H1 (cell line): ENCODE data around the gene GRK5. TPM values are rescaled to one million over a fixed set of nuclear protein-coding genes. Genes with fewer than 3 reads are reported as not detected.

ENCODE experiments used
- CTCF ChIA-PET: fragments of 300-600 bp; sonication (Branson Sonifier 250); formaldehyde crosslinking; loops from one replicate; lab custom pipeline; 2021; ENCODE audit not compliant: partially characterized antibody; lab: Charles Lee
- POLR2A ChIA-PET: fragments of 300-600 bp; sonication (Branson Sonifier 250); formaldehyde crosslinking; loops from one replicate; lab custom pipeline; 2021; ENCODE audit warnings: inconsistent platforms; ENCODE audit not compliant: partially characterized antibody; lab: Charles Lee
- DNase-seq, 2 experiments: peaks; one replicate each; pipeline versions ENCODE4 v3.0.0 to v3.0.0-alpha.2; 2010 to 2022; ENCODE audit warnings: low spot score in 2 of 2, low read depth in 1 of 2, mixed read lengths in 1 of 2
- FAIRE-seq: peaks from 2 replicates; lab custom pipeline; 2011; peaks lifted over from hg19 to GRCh38; lab: Jason Lieb, UNC
- H2AFZ ChIP-seq: 2 replicates; pipeline ENCODE4 v1.8.1; 2012; ENCODE audit warnings: low read length, inconsistent platforms
- H2AK5ac ChIP-seq: 2 replicates; pipeline ENCODE4 v1.6.1; 2013; ENCODE audit warnings: low read depth, low read length
- H2BK120ac ChIP-seq: replicated peaks from 2 replicates; pipeline ENCODE3; 2013; ENCODE audit warnings: low read depth, low read length, inconsistent platforms
- H2BK12ac ChIP-seq: 2 replicates; pipeline ENCODE4 v1.6.1; 2013; ENCODE audit warnings: low read depth, low read length
- H2BK15ac ChIP-seq: 2 replicates; pipeline ENCODE4 v1.6.1; 2013; ENCODE audit warnings: low read length
- H2BK20ac ChIP-seq: 2 replicates; pipeline ENCODE4 v1.6.1; 2013; ENCODE audit warnings: low read length
- H2BK5ac ChIP-seq: 2 replicates; pipeline ENCODE4 v1.6.1; 2013; ENCODE audit warnings: low read depth, low read length
- H3K14ac ChIP-seq: 2 replicates; pipeline ENCODE4 v1.6.1; 2013; ENCODE audit warnings: inconsistent platforms; ENCODE audit not compliant: insufficient read length
- H3K18ac ChIP-seq: 2 replicates; pipeline ENCODE4 v1.6.1; 2013; ENCODE audit warnings: low read length; ENCODE audit errors: extremely low read depth
- H3K23ac ChIP-seq: 2 replicates; pipeline ENCODE4 v1.6.1; 2013; ENCODE audit warnings: inconsistent platforms; ENCODE audit not compliant: insufficient read length
- H3K23me2 ChIP-seq: 2 replicates; pipeline ENCODE4 v1.6.1; 2013; ENCODE audit warnings: low read depth, low read length
- H3K27ac ChIP-seq: 2 replicates; pipeline ENCODE4 v1.6.1; 2011; ENCODE audit warnings: low read depth, low read length, inconsistent platforms
- H3K27me3 ChIP-seq, 4 experiments: replicated peaks in 1 of 4; 1 replicate in 1 of 4; 2 replicates in 3 of 4; pipeline versions ENCODE4 v1.6.1 to v1.8.1; 2011 to 2013; ENCODE audit warnings: low read length in 3 of 4, mild to moderate bottlenecking in 3 of 4, inconsistent platforms in 2 of 4, mixed read lengths in 2 of 4, moderate library complexity in 1 of 4; ENCODE audit not compliant: control insufficient read depth in 3 of 4, insufficient read depth in 3 of 4; ENCODE audit errors: extremely low read depth in 1 of 4
- H3K36me3 ChIP-seq, 4 experiments: 2 replicates each; pipeline versions ENCODE4 v1.6.1 to v1.8.1; 2011 to 2013; ENCODE audit warnings: mild to moderate bottlenecking in 4 of 4, low read length in 3 of 4, moderate library complexity in 2 of 4, control low read depth in 1 of 4, inconsistent platforms in 1 of 4; ENCODE audit not compliant: insufficient read depth in 4 of 4, control insufficient read depth in 2 of 4
- H3K4ac ChIP-seq: replicated peaks from 2 replicates; pipeline ENCODE3; 2013; ENCODE audit warnings: low read length, low read depth, mixed read lengths, inconsistent platforms; ENCODE audit not compliant: insufficient read length
- H3K4me1 ChIP-seq, 4 experiments: replicated peaks in 1 of 4; 1 replicate in 1 of 4; 2 replicates in 3 of 4; pipeline versions ENCODE4 v1.6.1 to v1.8.1; 2011 to 2013; ENCODE audit warnings: low read length in 3 of 4, inconsistent platforms in 2 of 4, mixed read lengths in 1 of 4; ENCODE audit not compliant: insufficient read depth in 4 of 4, control insufficient read depth in 3 of 4
- H3K4me2 ChIP-seq, 2 experiments: 2 replicates each; pipeline versions ENCODE4 v1.6.1 to v1.8.1; 2011 to 2013; ENCODE audit warnings: low read depth in 2 of 2, low read length in 2 of 2, control low read depth in 1 of 2, inconsistent platforms in 1 of 2, mild to moderate bottlenecking in 1 of 2; ENCODE audit not compliant: insufficient read depth in 1 of 2
- H3K4me3 ChIP-seq, 4 experiments: fragments of 200-600, 300-600 bp in 1 of 4; sonication (generic), shearing (Covaris generic), sonication (Bioruptor Twin) in 1 of 4; 2 replicates each; pipeline versions ENCODE4 v1.5.1 to v1.8.1; 2011 to 2016; ENCODE audit warnings: low read length in 4 of 4, low read depth in 3 of 4, control low read depth in 2 of 4, inconsistent platforms in 2 of 4, mild to moderate bottlenecking in 2 of 4, mixed read lengths in 1 of 4, moderate library complexity in 1 of 4; ENCODE audit not compliant: insufficient read depth in 2 of 4; ENCODE audit errors: extremely low read depth in 1 of 4
- H3K56ac ChIP-seq: replicated peaks from 2 replicates; pipeline ENCODE3; 2013; ENCODE audit warnings: low read depth, mild to moderate bottlenecking, mixed read lengths, low read length, inconsistent platforms; ENCODE audit not compliant: insufficient read length
- H3K79me1 ChIP-seq: 2 replicates; pipeline ENCODE4 v1.6.1; 2013; ENCODE audit warnings: low read depth, low read length, control low read depth
- H3K79me2 ChIP-seq, 2 experiments: 2 replicates each; pipeline versions ENCODE4 v1.6.1 to v1.8.1; 2012 to 2013; ENCODE audit warnings: low read length in 2 of 2, mild to moderate bottlenecking in 2 of 2, inconsistent platforms in 1 of 2; ENCODE audit not compliant: insufficient read depth in 2 of 2, control insufficient read depth in 1 of 2
- H3K9ac ChIP-seq, 4 experiments: replicated peaks in 1 of 4; 1 replicate in 1 of 4; 2 replicates in 3 of 4; pipeline versions ENCODE4 v1.6.1 to v1.8.1; 2011 to 2013; ENCODE audit warnings: low read depth in 3 of 4, low read length in 3 of 4, control low read depth in 2 of 4, mild to moderate bottlenecking in 2 of 4, moderate library complexity in 2 of 4, inconsistent platforms in 1 of 4; ENCODE audit errors: extremely low read depth in 1 of 4
- H3K9me3 ChIP-seq, 2 experiments: 2 replicates each; pipeline versions ENCODE4 v1.6.1 to v1.8.1; 2012 to 2013; ENCODE audit warnings: mild to moderate bottlenecking in 2 of 2, moderate library complexity in 2 of 2, control low read depth in 1 of 2, inconsistent platforms in 1 of 2, low read depth in 1 of 2, low read length in 1 of 2, mixed read lengths in 1 of 2; ENCODE audit not compliant: insufficient read depth in 2 of 2
- H4K20me1 ChIP-seq, 2 experiments: replicated peaks in 1 of 2; 2 replicates each; pipeline versions ENCODE3 to v1.8.1; 2011 to 2013; ENCODE audit warnings: inconsistent platforms in 2 of 2, low read length in 2 of 2, mild to moderate bottlenecking in 1 of 2; ENCODE audit not compliant: insufficient read depth in 2 of 2, control insufficient read depth in 1 of 2
- H4K5ac ChIP-seq: 2 replicates; pipeline ENCODE4 v1.6.1; 2013; ENCODE audit warnings: low read length, low read depth, mixed read lengths, inconsistent platforms; ENCODE audit not compliant: insufficient read length
- H4K8ac ChIP-seq: 2 replicates; pipeline ENCODE4 v1.8.0; 2013; ENCODE audit warnings: mild to moderate bottlenecking, moderate library complexity, low read length, inconsistent platforms; ENCODE audit not compliant: insufficient read depth; ENCODE audit errors: extremely low read depth
- H4K91ac ChIP-seq: replicated peaks from 2 replicates; pipeline ENCODE3; 2013; ENCODE audit warnings: low read length, mixed read lengths, inconsistent platforms; ENCODE audit not compliant: insufficient read length
- ATF2 ChIP-seq: IDR thresholded peaks from 2 replicates; pipeline ENCODE4 v1.6.1; 2012; ENCODE audit warnings: low read length, inconsistent platforms
- BRCA1 ChIP-seq: IDR thresholded peaks from 2 replicates; pipeline ENCODE4 v1.6.1; 2012; ENCODE audit warnings: low read depth, low read length, improper control_type of control experiment
- EGR1 ChIP-seq: IDR thresholded peaks from 2 replicates; pipeline ENCODE4 v1.6.1; 2011; ENCODE audit warnings: low read depth, low read length, borderline replicate concordance
- JUN ChIP-seq: IDR thresholded peaks from 2 replicates; pipeline ENCODE4 v1.6.1; 2011; ENCODE audit warnings: low read depth, mild to moderate bottlenecking, improper control_type of control experiment, low read length
- MAX ChIP-seq: IDR thresholded peaks from 2 replicates; pipeline ENCODE4 v1.6.1; 2012; ENCODE audit warnings: inconsistent platforms
- RFX5 ChIP-seq: IDR thresholded peaks from 2 replicates; pipeline ENCODE4 v1.6.1; 2011; ENCODE audit warnings: low read depth, low read length, improper control_type of control experiment, borderline replicate concordance
- SIN3A ChIP-seq, 2 experiments: IDR thresholded peaks in 1 of 2; conservative IDR thresholded peaks in 1 of 2; 2 replicates each; pipeline ENCODE4 v1.6.1; 2011 to 2012; ENCODE audit warnings: low read length in 2 of 2, improper control_type of control experiment in 1 of 2, low read depth in 1 of 2, mild to moderate bottlenecking in 1 of 2
- USF2 ChIP-seq: IDR thresholded peaks from 2 replicates; pipeline ENCODE4 v1.6.1; 2011; ENCODE audit warnings: low read length, improper control_type of control experiment
- WGBS, 2 experiments: shearing (Covaris generic) in 1 of 2; methylation state at CpG; one replicate each; pipeline versions ENCODE4 v1.1.6 to v1.1.7; 2013 to 2015; ENCODE audit warnings: low lambda C conversion rate in 2 of 2, mixed read lengths in 2 of 2, inconsistent platforms in 1 of 2, low coverage in 1 of 2, missing lambda C conversion rate in 1 of 2; ENCODE audit not compliant: insufficient replicate concordance in 2 of 2, insufficient coverage in 1 of 2, insufficient read length in 1 of 2; ENCODE audit errors: extremely low coverage in 1 of 2, missing lambda C conversion rate in 1 of 2; 5-methylcytosine and 5-hydroxymethylcytosine counted together
- polyA plus RNA-seq, 7 experiments: library from polyadenylated mRNA; depleted of rRNA in 3 of 7; stranded (reverse) in 5 of 7; unstranded in 2 of 7; fragments of >200 nt in 5 of 7; fragments of 200-250 nt in 2 of 7; gene quantifications; 1 replicate in 5 of 7; 2 replicates in 1 of 7; 4 replicates in 1 of 7; pipeline versions ENCODE4 v1.2.1 to v1.2.3, GENCODE V29; 2011 to 2013; ENCODE audit warnings: missing spikeins in 2 of 7, mixed read lengths in 2 of 7
- total RNA-seq: library from RNA; stranded (reverse); fragmentation: NEBNext Ultra II Directional; extraction: Animal tissue kit (Norgen Biotek cat#: 25700); gene quantifications from 2 replicates; pipeline ENCODE4 v1.2.1, GENCODE V29; 2021

Gene GRK5
- total and polyA plus RNA-seq, 2 of the 8 experiments (the other 6 are each of a cell fraction or from before 2014, with no cell fraction given), result 0.54 to 2.5 TPM

- H3K4me1 ChIP-seq, result peaks cover 0 to 11% (median 7%) of the 10 kb centered on the region in 4 experiments; a peak in 6 of 7 replicates
- H3K23ac ChIP-seq, result no peak overlapping the region
- H3K36me3 ChIP-seq, result no peaks in the 10 kb centered on the region; a peak in 1 of 8 replicates
- H3K79me2 ChIP-seq, result no peaks in the 10 kb centered on the region
- no peak overlapping the region; a peak in 1 of 7 replicates for H3K9ac ChIP-seq
- 96% methylated on average over 7 of the region's 7 CpGs; no CpG with 5 or more reads in 1 of the 2 experiments for WGBS, 2 experiments
- no peak overlapping the region for H3K56ac ChIP-seq
- CTCF ChIA-PET, result interaction anchor here (0.7 to 16.5 kb wide), 14 partner anchors 8 to 221 kb away, joined by 3 to 272 read pairs (median 5); partner anchors contain the start of gene GRK5
- H3K27me3 ChIP-seq, result no peaks in the 10 kb centered on the region
- H2BK120ac ChIP-seq, result no peak overlapping the region
- H2AK5ac ChIP-seq, result no peak overlapping the region
- H3K79me1 ChIP-seq, result no peaks in the 10 kb centered on the region
- H4K20me1 ChIP-seq, result peaks cover 0 to 9% of the 10 kb centered on the region in 2 experiments
- H2BK5ac ChIP-seq, result no peak overlapping the region
- POLR2A ChIA-PET, result no interaction called here
- no peak overlapping the region for H3K4me2 ChIP-seq
- DNase-seq (no peak), FAIRE-seq (no peak)
- no peak overlapping the region; the same call in 1 of the 2 replicates for H2BK12ac ChIP-seq
- no peak overlapping the region for H3K4me3 ChIP-seq
- no peak overlapping the region for H2BK20ac ChIP-seq
- peak overlapping the region; percentile 36; the same call in 1 of the 2 replicates for H4K8ac ChIP-seq
- H2AFZ ChIP-seq, result no peak overlapping the region
- H3K27ac ChIP-seq, result no peak overlapping the region
- H3K18ac ChIP-seq, result 0 out of 2 replicates have a peak overlapping the region, but pooled peaks have one; percentile 19
- no peak overlapping the region for H3K4ac ChIP-seq
- H4K91ac ChIP-seq, result no peak overlapping the region
- H3K14ac ChIP-seq, result no peak overlapping the region
- H2BK15ac ChIP-seq, result 0 out of 2 replicates have a peak overlapping the region, but pooled peaks have one; percentile 8
- H3K9me3 ChIP-seq, result no peaks in the 10 kb centered on the region
- H3K23me2 ChIP-seq, result peaks cover 4% of the 10 kb centered on the region; the same call in 1 of the 2 replicates
- H4K5ac ChIP-seq, result no peak overlapping the region
- TF ChIP-seq USF2 (no peak), BRCA1 (no peak), JUN (no peak), SIN3A (conservative IDR thresholded peaks at IDR 0.05 in 1 of 2, IDR thresholded peaks at IDR 0.05 in 1 of 2; ENCODE audit: low read depth in 1 of 2, low read length in 2 of 2) (no peak), EGR1 (no peak), MAX (no peak), ATF2 (no peak), RFX5 (no peak)
These were observed 216.3 kb downstream of the GRK5 start for GRCh38 chr10:119423510-119424257.
